DND-41 (cell line): ENCODE measurements around the gene OLA1.

ENCODE experiments used
- EZH2 ChIP-seq: IDR thresholded peaks from 3 replicates; pipeline ENCODE4 v1.6.1; 2012; ENCODE audit warnings: borderline replicate concordance, low read depth, mild to moderate bottlenecking, moderate library complexity, low read length, inconsistent platforms; ENCODE audit not compliant: severe bottlenecking
- TF ChIP-seq, protein P1 (sequence below): IDR thresholded peaks from 2 replicates; pipeline ENCODE4 v1.5.1; 2012; ENCODE audit warnings: borderline replicate concordance, low read length, moderate library complexity, mild to moderate bottlenecking; ENCODE audit not compliant: poor library complexity, severe bottlenecking; ENCODE audit errors: extremely low read depth

DNA sequence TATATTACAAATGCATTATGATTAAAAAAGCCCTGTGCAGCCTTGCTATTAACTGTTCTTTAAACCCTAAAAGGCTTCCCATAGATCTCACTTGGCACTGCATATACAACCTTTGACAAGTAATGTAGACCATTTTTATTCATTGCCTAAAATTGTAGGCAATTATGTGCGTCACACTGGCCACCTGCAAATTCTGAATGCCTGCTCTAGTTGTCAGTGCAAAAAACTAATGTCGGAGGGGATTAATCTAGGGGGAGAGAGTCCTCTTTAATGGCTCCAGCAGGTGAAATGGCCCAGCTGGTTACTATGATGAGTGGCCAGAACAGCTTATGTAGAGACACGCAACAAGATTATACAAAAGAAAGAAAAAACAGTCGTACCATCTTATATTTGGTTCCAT is 123.2 kb downstream of the OLA1 start:
- no peak for TF ChIP-seq EZH2
- TF ChIP-seq, protein P1, sequence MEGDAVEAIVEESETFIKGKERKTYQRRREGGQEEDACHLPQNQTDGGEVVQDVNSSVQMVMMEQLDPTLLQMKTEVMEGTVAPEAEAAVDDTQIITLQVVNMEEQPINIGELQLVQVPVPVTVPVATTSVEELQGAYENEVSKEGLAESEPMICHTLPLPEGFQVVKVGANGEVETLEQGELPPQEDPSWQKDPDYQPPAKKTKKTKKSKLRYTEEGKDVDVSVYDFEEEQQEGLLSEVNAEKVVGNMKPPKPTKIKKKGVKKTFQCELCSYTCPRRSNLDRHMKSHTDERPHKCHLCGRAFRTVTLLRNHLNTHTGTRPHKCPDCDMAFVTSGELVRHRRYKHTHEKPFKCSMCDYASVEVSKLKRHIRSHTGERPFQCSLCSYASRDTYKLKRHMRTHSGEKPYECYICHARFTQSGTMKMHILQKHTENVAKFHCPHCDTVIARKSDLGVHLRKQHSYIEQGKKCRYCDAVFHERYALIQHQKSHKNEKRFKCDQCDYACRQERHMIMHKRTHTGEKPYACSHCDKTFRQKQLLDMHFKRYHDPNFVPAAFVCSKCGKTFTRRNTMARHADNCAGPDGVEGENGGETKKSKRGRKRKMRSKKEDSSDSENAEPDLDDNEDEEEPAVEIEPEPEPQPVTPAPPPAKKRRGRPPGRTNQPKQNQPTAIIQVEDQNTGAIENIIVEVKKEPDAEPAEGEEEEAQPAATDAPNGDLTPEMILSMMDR: no peak
